ENCODE measurements around the gene HJURP.

DNA sequence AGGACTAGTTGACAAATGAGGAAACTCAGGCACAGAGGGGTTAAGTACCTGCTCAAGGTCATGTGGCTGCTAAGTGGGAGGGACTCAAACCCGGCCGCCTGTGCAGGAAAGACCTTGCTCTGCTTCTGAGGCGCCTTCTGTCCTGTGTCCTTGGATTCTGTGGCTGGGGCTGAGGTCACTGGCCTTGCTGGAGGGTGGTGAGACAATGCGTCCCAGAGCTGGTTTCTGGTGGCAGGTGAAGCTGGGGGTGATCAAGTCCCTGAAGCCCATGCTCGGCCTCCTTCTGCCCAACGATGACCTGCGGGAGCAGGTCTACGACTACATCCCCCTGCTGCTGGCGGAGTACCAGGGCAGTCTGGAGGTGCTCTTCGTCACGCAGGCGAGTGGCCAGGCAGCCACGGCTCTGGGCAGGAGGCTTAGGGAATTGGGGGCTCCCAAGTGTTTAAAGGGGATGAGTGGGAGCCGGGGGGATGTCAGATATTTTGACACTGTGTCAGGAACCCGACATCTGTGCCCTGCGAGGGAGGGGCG is 60.1 kb downstream of the HJURP start:
- TF ChIP-seq CTCF (IDR thresholded peaks at IDR 0.05; ENCODE audit: borderline replicate concordance, extremely low read depth, low read length, poor library complexity, severe bottlenecking), result no peak
- no peak for TF ChIP-seq EZH2 (IDR thresholded peaks at IDR 0.05; ENCODE audit: borderline replicate concordance, low read depth, low read length, severe bottlenecking)
